Activated CD8-positive, alpha-beta memory T cell treated with anti-CD3 and anti-CD28 coated beads for 48 hours (primary cell): ENCODE data around the gene SEMA6D.
"Not testable (repeated sequence)": the region's sequence is repeated elsewhere in the genome, so short reads cannot be mapped to it uniquely, and the experiment has no call there.

Source experiments
- DNase-seq, 3 experiments: peaks; one replicate each; pipeline ENCODE4 v3.0.0-alpha.2; 2020; ENCODE audit warnings: low read depth in 2 of 3, low spot score in 2 of 3

Gene SEMA6D

GRCh38 chr15:47715856-47716445 is 1.4 kb upstream of the SEMA6D start:
- DNase-seq: no peak

DNA sequence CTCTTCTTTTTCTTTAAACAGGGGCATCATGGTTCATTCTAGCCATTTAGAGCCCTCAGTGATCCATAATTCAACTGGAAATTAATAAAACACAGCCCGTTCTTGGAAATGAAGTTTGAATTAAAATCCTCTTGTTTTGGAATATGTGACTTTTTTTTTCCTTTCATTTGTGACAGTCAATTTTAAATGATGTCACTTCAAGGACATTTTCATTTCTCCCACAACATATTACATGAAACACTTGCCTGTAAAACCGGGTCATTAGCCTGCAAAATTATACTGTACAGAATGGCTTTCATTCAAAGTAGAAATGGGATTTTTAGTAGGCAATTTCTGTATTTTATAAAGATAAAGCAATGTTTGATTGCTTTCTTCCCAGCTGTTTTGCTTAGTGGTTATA is 789 bp upstream of the SEMA6D start:
- DNase-seq: no peak

DNA sequence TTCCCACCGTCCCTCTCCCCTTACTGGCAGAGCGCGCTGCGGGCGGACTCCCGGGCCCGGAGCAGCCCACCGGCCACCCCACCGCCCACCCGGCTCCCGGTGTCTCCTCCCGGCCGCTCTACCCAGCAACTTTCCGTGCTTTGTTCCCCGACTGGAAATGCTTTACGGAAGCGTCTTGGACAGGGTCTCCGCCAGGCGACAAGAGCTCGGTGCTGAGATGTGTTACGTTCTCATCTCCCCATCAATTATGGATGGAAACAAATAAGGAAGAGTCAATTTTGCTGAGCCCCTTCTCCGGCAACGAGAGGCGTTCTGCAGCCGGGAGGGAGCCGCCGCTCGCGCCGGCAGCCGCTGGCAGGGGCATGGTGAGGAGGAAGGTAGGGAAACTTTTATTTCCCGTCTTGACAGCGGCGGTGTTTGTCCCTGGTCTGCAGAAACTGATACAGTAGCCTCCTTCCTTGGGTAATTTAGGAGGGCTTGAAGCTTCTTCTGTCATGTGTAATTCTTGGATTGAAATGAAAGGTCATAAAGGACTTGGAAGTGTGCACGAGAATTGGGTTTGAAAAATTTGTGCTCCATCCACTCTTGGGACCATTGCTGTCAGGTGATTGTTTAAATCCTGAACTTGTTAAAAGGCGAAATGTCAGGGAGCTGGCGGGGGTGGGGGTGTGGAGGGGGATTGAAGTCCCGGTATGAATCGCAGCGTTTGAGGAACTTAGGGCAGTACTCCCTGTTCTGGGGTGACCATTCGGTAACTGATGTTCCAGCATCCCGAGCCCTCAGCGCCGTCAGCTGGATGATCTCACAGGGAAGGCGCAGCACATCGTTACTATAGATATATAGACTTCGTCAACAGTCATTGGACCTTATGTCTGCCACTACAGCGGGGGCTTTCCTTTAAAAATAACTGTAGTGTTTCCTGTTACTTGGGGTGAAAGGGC is 1.5 kb downstream of the SEMA6D start:
- no peak for DNase-seq

GRCh38 chr15:47719730-47720129 is 2.4 kb downstream of the SEMA6D start:
- DNase-seq: no peak

GRCh38 chr15:47720555-47720954 is 3.2 kb downstream of the SEMA6D start:
- DNase-seq: no peak

- no peak for DNase-seq
Observed at GRCh38 chr15:47721676-47722075, 4.4 kb downstream of the SEMA6D start.

GRCh38 chr15:47724346-47724745 is 7.0 kb downstream of the SEMA6D start:
- DNase-seq: no peak

GRCh38 chr15:47725051-47725450 is 7.7 kb downstream of the SEMA6D start:
- no peak for DNase-seq

- DNase-seq: no peak
Observed at GRCh38 chr15:47725906-47726305, 8.6 kb downstream of the SEMA6D start.

- no peak for DNase-seq
Observed at GRCh38 chr15:47726399-47726823, 9.1 kb downstream of the SEMA6D start.

GRCh38 chr15:47727137-47727536 is 9.8 kb downstream of the SEMA6D start:
- no peak for DNase-seq

GRCh38 chr15:47727676-47728075 is 10.4 kb downstream of the SEMA6D start:
- DNase-seq: no peak

DNA sequence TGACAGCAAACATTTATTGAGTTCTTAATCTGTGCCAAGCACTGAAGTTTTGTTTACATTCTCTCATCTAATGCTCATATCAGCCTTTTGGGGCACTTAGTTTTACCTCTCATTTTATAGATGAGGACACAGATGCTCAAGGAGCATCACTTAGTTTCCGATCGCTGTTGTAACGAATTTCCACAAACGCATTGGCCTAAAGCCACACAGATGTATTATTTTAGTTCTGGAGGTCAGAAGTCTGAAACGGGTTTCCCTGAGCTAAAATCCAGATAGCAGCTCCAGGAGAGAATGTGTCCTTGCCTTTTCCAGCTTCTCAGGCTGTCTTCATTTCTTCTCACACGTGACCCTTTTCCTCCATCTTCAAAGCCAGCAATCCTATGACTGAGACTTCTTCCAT is 11.1 kb downstream of the SEMA6D start:
- DNase-seq: no peak

DNA sequence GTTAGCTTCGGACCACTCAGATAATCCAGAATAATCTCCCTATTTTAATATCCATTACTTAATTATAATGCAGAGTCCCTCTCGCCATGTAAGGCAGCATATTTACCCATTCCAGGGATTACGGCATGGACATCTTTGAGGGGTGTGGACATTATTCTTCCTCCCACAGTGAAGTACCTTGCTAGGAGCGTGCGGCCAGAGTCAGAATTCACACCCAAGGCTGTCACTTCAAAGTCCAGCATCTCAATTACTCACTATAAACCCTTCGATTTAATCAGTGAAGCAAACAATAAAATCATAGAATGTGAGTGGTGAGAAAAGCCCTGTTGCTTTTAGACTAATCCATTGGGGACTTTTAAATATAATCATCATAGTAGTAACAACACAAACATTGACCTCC is 11.6 kb downstream of the SEMA6D start:
- no peak for DNase-seq

DNA sequence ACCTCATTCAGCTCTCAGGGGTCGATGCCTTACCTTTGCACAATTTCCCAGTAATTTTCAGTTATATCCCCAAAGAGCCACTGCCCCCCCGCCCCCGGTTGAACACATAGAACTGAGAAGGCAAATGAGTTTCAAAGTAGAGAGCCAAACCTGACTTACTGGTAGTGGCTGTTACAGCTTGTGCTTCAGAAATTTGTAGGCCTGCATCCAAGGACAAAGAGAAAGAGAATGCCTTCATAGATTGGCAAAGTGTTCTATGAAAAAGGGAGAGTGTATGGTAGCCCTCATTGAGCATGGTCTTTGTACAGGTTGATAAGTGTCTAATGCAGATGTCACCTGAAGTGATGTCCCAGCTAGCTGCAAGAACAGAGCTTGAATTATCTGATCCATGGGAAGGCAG is 13.9 kb downstream of the SEMA6D start:
- no peak for DNase-seq

DNA sequence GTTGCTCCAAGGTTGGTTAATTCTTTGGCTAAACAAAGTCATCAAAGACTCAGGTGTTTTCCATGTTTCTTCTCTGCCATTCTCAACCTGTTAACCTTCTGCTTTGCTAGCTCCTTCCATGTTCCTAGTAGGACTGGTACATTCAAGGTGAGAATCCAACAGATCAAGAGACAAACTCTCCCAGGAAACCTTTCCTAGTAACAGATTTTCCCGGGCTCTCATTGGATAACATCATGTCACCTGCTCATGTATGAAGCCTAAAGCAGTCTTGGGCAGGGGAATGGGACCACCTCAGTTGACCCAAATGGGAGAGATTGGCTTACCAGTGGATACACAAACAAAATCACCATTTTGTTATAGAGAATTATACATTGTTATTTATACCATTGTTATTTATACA is 14.9 kb downstream of the SEMA6D start:
- no peak for DNase-seq

DNA sequence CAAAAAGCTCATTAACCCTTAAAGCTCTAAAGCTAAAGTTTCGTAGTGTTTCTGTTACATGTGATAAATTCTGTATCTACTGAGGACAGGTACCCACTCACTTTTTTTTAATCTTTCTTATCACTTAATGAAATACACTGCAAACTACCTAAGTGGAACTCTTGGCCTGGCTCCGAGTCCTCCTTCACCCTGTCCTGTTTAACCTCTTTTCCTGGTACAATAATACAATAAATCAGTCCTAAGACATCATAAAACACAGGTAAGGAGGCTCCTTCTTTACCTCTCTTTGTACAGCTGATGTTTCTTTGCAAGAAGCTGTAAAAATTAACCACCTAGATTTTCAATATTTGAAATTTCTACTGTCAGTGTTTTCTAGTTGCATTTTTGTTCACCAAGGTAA is 15.8 kb downstream of the SEMA6D start:
- DNase-seq: no peak

DNA sequence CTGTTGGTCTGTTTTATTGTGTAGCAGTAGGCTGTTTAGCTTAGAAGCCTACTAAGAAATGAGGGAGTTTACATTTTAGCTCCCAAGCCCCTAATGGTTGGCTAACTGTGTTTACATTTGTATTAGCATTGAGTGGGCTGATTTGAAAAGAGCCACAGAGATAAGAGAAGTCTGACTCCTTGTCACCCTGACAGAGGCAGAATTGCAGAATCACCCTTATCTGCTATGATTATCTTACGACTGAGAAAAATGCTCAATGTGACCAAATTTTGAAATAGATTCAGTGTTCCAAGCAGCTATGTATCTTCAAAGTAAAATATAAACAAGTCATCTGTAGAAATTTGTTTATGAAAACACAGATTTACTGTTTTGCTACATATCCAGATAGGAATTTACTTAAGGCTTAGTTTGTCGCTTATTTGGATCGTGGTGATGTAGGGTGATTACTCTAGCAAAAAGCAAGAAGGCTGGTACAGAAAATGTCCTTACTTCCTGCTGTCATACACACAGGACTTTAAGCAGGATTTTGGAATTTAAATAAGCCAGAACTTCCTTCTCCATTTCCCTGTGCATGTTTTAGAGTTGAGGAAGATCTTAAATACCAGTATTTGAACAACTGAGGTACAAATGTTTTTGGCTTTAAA is 19.0 kb downstream of the SEMA6D start:
- no peak for DNase-seq

DNA sequence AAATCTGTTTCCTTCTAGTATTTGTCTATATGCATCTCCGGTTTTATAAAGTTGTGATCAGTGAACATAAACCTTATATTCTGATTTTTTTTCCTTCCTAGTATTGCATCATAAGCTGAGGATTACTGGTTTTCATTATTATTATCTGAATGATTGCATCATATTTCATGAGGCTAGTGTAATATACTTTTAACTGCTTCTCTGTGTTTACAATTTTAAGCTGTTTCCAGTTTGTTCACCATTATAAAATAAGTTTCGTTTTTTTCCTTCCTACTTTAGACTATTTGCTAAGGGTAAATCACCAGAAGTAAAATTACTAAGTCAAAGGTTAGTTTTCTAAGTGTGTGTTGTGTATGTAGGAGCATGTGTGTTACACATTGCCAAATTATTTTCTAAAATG is 20.2 kb downstream of the SEMA6D start:
- no peak for DNase-seq

DNA sequence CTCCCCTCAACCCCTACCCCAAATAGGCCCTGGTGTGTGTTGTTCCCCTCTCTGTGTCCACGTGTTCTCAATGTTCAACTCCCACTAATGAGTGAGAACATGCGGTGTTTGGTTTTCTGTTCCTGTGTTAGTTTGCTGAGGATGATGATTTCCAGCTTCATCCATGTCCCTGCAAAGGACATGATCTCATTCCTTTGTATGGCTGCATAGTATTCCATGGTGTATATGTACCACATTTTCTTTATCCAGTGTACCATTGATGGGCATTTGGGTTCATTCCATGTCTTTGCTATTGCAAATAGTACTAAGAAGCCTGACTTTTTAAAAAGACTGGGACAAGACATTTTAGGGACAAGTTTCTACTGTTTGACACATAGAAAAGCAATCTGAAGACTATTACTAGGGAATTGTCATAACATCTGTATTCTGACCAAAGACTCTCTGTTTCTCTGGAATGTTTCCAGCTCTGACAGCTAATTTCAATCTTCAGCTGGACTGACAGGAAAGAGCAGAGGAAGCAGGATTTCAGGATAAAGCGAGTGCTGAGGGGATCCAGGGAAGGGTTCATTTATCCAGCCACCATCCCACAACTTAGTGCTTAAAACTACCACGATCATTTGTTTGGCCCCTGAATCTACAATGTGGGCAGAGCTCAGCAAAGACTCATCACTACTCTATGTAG is 21.0 kb downstream of the SEMA6D start:
- DNase-seq: not testable (repeated sequence)

DNA sequence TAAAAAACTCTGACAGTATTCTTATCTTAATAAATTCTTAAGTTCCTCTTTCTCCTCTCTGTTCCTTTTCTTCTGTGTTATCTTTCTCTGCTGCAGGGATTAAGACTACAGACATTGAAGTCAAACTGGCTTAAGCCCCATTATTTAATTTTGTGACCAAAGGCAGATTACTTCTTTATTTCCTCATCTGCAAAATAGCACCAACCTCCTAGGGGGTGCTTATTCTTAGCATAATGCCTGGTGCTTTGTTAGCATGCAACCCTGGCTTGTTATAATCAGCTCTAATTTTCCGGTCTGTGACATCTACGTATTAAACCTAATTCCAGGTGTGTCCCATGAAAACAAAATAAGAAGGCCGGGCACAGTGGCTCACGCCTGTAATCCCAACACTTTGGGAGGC is 23.8 kb downstream of the SEMA6D start:
- DNase-seq: no peak

- no peak for DNase-seq
Observed at GRCh38 chr15:47741907-47742306, 24.6 kb downstream of the SEMA6D start.
